HG03103 (cell line): ENCODE data around the gene SLC37A3.

Experiments
- ATAC-seq: cut with Tn5 transposase; IDR thresholded peaks from one replicate; pipeline ENCODE4 v1.9.1; 2021; ENCODE audit warnings: low read depth; ENCODE audit not compliant: unreplicated experiment

The SLC37A3 gene

DNA sequence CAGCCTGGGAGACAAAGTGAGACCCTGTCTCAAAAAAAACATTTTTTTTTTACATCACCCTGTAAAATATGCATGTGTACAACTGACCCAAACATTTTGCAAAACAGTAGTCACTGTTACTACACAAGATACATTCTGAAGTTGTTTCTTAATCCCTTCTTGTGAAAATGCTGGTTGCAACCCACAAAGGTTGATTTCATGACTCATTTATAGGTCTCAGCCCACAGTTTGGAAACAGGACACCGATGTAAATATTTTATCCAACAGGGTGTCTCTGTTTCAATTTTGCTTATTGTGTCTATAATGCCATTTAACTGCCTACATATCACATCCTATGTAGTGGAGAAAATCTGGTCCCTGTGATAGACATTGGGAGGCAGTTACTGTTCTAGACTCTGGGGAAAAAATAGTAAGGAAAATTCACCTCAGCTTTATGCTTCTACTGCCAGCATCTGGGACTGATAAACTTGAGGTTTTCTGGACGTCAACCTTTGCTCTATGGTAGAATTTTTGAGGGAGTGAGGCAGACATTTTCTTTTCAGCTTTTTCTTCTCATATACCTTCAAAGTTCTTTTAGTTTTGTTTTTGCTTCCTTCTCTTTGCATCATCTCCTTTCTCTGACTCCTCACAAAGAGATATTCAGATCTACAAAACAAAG, 4.0 kb upstream of the SLC37A3 start:
- ATAC-seq = no peak

DNA sequence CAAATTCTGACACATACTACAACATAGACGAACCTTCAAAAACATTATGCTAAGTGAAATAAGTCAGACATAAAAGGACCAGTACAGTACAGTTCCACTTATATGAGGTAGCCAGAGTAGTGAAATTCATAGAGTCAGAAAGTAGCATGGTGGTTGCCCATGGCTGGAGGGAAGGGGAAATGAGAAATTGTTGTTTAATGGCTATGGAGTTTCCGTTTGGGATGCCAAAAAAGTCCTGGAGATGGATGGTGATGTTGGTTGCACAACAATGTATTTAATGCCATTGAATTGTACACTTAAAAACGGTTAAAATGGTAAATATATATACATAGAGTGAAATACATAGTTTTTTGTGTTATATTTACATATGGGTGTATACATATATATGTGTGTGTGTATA, 2.1 kb upstream of the SLC37A3 start:
- no peak for ATAC-seq

DNA sequence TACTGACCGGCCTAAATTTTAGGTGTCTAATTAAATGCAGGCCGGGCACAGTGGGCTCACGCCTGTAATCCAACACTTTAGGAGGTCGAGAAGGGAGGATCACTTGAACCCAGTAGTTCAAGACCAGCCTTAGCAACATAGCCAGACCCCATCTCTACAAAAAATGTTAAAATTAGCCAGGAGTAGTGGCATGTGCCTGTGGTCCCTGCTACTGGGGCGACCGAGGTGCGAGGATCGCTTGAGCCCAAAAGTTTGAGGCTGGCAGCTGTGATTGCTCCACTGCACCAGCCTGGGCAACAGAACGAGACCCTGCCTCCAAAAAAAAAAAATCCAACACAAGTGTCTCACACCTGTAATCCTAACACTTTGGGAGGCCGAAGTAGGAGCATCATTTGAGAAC, 491 bp upstream of the SLC37A3 start:
- ATAC-seq = no peak

DNA sequence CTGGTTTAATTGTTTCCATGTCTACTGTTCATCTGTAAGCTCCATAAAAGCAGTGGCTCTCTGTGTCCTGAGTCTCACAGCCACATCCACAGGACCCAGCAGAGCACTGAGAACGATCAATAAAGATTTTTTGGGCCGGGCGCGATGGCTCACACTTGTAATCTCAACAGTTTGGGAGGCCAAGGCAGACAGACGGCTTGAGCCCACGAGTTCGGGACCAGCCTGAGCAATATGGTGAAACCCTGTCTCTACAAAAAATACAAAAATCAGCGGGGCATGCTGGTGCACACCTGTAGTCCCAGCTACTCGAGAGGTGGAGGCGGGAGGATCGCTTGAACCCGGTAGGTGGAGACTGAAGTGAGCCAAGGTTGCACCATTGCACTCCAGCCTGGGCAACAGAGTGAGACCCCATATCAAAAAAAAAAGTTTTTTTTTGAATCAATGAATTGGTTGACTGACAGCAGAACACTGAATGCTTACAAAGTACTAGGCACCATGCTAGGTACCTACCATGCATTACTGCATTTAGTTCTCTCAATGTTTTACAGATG, 4.5 kb downstream of the SLC37A3 start:
- ATAC-seq = no peak

DNA sequence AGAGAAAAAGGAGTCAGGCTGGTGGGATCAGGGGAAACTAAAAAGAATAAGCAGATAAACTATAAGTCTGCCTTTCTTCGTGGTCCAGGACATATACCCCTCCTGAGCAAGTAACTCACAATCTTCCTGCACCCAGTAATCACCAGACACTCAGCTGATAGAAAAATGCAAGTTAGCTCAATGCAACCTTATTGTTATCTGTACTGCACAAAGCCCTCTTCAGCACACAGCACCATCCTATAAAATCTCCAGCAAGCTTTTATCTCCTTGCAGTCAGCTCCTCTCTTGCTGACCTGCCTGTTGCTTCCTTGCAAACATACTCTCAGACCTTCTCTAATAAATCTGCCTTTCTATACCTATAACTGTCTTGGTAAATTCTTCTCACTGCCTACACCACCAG, 6.7 kb downstream of the SLC37A3 start:
- ATAC-seq = no peak

DNA sequence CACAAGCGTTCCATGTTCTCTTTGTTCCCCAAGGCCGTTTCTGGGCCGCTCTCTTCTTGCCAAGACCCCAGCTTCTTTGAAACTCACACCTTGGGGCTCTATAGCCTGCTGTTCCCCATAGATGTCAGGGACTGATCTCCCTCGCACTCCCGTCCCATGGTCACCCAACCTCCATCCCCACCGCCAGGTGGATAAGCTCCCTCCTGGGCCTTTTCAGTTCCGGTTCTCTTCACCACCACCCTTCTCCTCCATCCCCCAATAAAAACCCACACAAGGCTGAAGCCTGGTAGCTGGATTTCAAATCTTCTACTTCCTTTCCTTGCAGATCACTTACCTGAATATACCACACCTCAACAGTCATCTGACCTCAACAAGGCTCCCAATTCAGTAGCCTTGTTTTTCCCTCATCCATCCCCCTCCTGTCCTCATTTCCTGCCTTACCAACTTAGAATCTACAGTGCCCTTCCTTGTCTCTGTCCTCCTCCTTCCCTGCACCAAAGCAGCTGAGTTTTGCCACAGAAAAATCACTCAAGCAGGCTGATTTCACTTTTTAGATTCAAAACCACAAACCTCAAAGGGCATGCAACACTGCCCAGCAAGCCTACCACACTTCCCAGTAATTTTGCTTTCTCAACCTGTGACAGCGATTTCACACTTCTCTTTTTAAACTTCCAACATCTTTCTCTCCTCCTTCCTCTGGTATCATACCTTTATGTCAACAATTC, 7.7 kb downstream of the SLC37A3 start:
- ATAC-seq = peak; percentile 69

DNA sequence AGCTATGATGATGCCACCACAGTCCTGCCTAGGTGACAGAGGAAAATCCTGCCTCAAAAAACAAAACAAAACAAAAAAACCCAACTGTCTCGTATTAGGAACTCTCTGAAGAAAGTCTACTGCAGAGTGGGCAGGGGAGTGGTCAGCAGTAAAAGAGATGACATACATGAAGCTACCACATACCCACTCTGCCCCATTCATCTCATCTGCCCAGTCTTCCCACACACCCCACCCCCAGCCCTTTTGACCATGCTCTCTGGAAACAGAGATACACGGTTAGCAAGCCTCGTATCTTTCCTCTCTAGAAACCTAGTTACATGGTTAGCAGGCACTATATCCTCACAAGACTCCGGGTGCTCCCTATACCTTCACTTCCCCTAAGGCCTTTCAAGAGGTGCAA, 8.3 kb downstream of the SLC37A3 start:
- peak; percentile 10 for ATAC-seq

DNA sequence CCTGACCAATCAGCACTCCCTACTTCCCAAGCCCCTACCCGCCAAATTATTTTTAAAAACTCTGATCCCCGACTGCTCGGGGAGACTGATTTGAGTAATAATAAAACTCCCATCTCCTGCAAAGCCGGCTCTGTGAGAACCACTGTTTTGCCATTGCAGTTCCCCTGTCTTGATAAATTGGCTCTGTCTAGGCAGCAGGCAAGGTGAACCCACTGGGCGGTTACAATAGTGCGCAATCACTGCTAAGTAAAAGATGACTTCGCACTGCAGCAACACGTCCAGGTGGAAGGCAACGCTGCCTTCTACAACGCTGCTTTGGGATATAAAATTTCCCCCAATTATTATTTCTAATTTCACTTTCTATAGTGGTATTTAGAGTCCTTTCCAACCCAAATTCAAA, 8.9 kb downstream of the SLC37A3 start:
- no peak for ATAC-seq

DNA sequence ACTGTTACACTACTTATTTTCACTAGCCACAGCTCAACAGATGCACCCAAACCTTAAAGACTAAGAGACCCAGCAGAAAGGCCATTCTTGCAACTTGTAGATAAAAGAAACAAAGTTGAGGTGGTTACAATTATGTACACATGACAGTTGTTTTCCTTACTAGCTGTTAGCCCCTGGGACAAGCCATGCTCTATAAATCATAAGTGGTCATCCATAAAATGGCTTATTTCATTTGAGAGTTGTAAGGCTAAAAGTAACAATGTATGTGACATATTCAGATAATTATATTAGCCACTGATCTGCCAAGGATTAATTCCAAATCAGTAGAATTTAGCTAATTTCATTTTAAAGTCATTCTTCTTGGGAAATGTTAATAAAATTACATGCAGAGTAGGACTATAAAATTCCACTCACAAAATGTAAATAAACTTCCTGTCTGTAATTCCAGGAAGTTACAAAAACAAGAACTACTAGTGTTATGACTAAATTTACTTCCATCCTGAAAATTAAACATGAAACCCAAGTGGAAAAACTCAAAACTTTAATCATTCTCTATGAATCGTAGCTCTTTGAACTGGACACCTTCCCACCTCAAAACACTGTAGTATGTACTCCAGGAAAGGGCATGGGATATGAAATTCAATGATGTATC, 13.3 kb downstream of the SLC37A3 start:
- no peak for ATAC-seq

DNA sequence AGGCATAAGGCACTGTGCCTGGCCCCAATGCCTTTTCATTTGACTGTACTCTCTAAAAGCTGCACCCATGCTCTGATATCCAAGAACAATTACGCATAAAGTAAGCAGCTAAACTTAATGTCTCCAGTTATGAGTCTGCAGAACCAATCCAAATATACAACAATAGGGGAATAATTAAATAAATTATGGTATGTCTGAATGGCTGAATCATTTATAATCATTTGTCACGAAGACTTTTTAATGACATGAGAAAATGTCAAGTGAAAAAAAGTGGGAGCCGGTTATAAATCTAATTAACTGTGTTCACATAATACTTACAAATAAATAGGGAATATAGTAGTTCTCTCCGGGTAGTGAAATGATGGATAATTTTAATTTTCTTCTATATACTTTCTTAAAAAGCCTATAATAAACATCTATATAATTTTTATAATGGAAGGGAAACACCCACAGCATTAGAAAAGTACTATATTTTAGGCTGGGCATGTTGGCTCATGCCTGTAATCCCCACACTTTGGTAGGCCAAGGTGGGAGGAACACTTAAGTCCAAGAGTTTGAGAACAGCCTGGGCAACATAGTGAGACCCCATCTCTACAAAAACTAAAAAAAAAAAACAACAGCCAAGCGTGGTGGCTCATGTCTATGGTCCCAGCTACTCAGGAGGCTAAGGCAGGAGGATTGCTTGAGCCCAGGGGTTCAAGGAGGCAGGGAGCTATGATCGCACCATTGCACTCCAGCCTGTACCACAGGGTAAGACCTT, 14.2 kb downstream of the SLC37A3 start:
- ATAC-seq = no peak

DNA sequence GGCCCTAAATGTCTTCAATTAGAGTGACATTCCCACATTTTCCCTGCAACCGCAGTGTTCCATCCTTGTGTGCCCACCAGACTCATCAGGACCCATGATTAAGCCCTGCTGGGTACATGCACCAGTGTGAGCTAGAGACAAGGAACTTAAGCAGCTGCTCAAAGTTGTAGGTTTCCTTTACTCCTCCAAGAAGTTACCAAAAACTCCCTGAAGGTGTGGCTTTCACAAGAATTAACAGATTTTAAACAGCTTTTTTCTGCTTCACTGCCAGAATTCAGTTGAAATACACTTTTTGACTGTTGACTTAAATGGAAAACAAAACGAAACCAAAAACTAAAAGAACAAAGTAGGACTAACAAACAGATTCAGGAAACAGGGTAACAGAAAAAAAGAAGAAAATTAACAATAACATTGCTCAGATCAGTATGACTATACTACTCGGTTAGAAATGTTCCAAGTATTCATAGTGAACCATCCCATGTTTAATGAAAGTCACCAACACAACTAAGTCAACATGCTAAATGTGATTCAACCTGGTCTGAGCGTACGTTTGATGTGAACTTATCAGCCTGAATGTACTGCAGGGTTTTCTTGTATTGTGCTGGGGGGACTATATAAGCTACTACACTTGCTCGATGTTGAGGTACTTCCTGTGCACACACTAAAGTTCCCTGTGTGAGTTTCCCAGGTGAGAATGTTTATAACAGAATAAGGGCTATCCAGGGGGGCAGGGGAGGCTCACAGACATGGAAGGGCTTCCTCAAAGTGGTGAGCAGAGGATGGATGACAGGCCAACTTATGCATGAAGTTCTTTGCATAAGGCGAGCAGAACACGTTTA, 22.2 kb downstream of the SLC37A3 start:
- no peak for ATAC-seq

DNA sequence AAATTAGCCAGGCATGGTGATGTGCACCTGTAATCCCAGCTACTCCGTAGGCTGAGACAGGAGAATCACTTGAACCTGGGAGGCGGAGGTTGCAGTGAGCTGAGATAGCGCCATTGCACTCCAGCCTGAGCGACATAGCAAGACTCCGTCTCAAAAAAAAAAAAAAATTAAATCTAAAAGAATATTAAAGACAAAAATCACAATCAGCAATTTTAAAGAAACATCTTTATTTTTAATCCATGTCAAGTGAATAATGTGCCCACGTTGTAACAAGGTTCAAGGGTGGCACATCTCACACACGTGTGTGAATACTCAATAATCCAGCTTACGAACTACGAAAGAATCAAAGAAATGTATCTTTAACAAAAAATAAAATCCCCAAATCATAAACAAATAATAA, 23.0 kb downstream of the SLC37A3 start:
- ATAC-seq = no peak

DNA sequence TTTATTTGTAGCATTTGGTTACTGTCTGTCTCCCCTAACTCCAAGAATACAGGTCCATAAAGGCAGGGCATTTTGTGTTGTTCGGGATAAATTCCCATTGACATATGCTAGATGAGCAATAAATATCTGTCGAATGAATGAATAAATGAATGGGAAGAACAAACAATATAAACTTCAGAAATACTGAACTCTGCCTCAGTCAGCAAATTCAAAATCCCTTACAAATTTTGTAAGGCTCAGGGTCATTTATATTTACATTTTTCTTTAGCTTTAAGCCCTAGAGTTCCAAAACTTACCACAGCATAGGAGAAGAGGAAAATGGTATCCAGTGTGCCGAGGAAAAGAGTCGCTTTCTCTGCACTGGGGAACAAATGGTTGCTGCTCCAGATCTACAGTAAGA, 29.0 kb downstream of the SLC37A3 start:
- ATAC-seq = no peak

DNA sequence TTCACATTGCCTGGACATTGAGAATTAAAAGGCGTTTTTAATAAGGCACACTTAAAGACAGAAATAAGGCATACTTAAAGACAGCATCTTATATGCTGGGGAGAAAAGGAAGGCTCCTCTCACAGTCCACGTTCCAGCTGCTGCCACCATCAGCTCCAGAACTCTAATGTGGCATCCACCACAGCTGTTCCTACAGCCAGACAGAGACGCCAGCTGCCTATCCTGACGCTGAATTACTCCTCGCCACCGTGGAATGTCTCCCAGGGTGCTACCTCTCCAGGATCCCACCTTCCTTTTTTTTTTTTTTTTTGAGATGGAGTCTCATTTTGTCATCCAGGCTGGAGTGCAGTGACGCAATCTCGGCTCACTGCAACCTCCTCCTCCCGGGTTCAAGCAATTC, 30.8 kb downstream of the SLC37A3 start:
- ATAC-seq = no peak

DNA sequence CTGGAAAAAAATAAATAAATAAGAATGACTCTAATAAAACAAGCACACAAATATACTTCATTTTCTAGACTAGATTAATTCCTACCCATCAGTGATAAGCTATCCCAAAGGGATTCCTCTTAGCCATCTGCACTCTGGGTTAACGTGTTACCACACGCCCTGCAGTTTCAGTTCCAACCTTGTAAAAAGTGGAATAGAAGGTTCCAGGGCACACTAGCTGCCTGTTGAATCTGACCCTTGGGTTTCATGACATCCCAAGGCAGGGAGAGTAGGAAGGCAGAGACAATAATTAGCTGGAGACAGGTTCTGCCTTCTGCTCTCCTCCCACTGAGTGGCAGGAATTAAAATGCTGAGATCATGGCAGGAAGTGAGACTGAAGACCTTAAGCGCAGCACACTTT, 33.5 kb downstream of the SLC37A3 start:
- no peak for ATAC-seq

DNA sequence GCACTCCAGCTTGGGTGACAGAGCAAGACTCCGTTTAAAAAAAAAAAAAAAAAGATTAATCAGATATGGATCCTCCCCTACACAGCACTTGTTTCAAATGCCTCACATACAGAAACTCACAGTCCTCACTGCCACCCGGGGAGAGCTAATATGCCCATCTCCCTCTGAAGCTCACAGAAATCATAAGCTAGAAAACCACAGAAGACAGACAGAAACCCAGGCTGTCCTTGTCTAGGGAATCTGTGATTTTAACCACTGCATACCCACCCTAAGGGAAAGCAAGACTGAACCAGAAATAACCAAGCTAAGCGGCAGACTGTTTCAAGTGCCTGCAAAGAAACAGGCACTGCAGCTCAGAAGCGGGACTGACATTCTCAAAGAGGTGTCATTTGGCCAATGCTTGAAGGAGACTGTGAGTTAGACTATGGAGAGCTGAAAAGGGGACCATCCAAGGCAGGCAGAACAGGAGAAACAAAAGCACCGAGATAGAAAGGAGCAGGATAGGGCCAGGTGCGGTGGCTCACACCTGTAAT, 37.6 kb downstream of the SLC37A3 start:
- ATAC-seq = no peak

DNA sequence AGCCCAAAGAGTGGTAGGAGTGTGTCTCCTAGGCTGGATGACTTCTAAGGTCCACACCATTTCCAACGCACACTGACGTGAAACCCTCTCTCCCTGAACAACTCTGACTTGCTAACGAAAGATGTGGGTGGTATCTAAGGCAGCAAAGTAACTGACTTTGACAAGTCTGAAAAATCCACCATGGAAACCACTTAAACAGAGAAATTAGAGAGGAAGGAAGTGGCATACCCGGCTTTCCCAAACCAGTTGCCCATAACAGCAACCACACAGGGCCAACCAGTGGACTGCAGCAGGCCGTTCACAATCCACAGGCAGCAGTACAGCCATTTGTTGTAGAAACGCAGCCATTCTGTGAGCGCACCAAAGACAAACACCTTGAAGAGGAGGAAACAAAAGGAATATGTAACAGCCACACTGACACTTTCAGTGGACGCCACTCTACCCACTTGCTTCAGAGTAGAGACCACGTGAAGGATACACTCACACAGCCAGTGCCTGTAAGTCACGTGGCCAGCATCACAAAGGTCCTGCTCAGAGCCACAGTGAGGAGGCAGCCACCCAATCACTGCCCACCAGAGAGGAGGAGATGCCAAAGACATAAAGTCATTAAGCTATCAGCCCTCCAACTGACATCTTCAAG, 39.8 kb downstream of the SLC37A3 start:
- no peak for ATAC-seq

DNA sequence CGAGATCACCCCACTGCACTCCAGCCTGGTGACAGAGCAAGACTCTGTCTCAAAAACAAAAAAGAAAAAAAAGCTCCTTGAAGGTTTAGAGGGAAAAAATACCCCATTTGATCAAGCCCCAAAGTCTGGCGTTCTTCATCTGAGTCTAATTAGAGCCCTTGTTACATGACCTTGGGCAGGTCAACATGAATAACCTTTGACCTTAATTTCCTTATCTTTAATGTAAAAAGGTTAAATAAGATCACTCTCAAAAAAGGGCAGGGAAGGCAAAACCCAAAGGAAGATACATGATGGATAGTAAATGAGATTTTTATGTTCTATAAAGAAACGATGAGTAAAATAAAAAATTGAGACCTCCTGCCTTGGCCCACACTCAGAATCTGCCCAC, 40.3 kb downstream of the SLC37A3 start:
- no peak for ATAC-seq

DNA sequence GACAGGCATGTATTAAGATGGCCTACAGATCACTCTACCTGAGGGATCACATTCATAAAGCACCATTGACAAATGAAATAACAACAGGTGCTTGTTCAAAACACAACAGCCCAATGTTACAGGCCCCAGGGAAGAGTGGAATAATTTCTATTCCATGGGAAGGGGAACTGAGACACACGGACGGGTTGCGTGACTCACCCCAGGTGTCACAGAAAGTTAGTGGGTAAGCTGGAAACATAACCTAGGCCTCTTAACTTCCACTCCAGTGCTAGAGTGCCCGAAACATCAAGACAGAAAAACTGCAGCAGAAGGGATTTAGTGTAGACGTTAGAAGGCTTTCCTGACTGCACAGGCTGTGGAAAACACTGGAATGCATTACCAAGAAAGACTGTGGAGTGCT, 48.3 kb downstream of the SLC37A3 start:
- ATAC-seq = no peak
